Cardiac fibroblast (primary cell): ENCODE data around the gene SGIP1.
A peak's percentile ranks its signal among the peaks of the same experiment; 100 is the strongest.

Experiments used
- DNase-seq, 2 donors: peaks; one replicate each; pipeline versions ENCODE4 v3.0.0 to v3.0.0-alpha.2; 2010; ENCODE audit warnings: low read depth in 2 of 2
- H3K4me3 ChIP-seq, 2 donors: replicated peaks in 1 of 2; 1 replicate in 1 of 2; 2 replicates in 1 of 2; pipeline ENCODE4 v1.5.1; 2011; ENCODE audit warnings: low read depth in 2 of 2, low read length in 2 of 2, mild to moderate bottlenecking in 2 of 2, moderate library complexity in 1 of 2
- CTCF ChIP-seq: IDR thresholded peaks from one replicate; pipeline ENCODE4 v1.5.1; 2011; ENCODE audit warnings: low read depth, mild to moderate bottlenecking, low read length, inconsistent platforms

SGIP1 gene

GRCh38 chr1:66676613-66677298, 142.8 kb downstream of the SGIP1 start:
- H3K4me3 ChIP-seq = no peak overlapping the region
- peak; percentile 72 to 92 for DNase-seq
- no peak for TF ChIP-seq CTCF

GRCh38 chr1:66678146-66678545, 144.2 kb downstream of the SGIP1 start:
- DNase-seq = peak in 1 of 2 donors; percentile 18
- TF ChIP-seq CTCF = no peak
- no peak overlapping the region for H3K4me3 ChIP-seq

- DNase-seq = peak in 1 of 2 donors; percentile 81
- H3K4me3 ChIP-seq = no peak overlapping the region
- TF ChIP-seq CTCF = no peak
Measured at GRCh38 chr1:66679140-66679539, 145.2 kb downstream of the SGIP1 start.

- no peak overlapping the region for H3K4me3 ChIP-seq
- TF ChIP-seq CTCF = no peak
- DNase-seq = no peak
Measured at GRCh38 chr1:66681686-66682085, 147.7 kb downstream of the SGIP1 start.

GRCh38 chr1:66682106-66682505, 148.2 kb downstream of the SGIP1 start:
- no peak for TF ChIP-seq CTCF
- no peak overlapping the region for H3K4me3 ChIP-seq
- DNase-seq = no peak

- no peak for TF ChIP-seq CTCF
- no peak overlapping the region for H3K4me3 ChIP-seq
- DNase-seq = no peak
Measured at GRCh38 chr1:66684353-66684752, 150.4 kb downstream of the SGIP1 start.

- no peak overlapping the region for H3K4me3 ChIP-seq
- TF ChIP-seq CTCF = no peak
- DNase-seq = peak; percentile 14 to 27
Measured at GRCh38 chr1:66685265-66685664, 151.3 kb downstream of the SGIP1 start.
